Prostate gland (tissue), 2 donors: Measurements from ENCODE around the gene PSMD7. TPM values are rescaled to one million over a fixed set of nuclear protein-coding genes. Genes with fewer than 3 reads are reported as not detected.

Experiments
- DNase-seq: peaks from one replicate; pipeline ENCODE4 v3.0.0-alpha.2; 2019; ENCODE audit warnings: low spot score
- H3K27ac ChIP-seq, 2 donors: fragments of 200-600 bp; sonication (generic); 2 replicates each; pipeline ENCODE4 v1.5.1; 2017 to 2019
- H3K27me3 ChIP-seq: fragments of 200-600 bp; sonication (generic); replicated peaks from 2 replicates; pipeline ENCODE4 v1.5.1; 2019; ENCODE audit not compliant: insufficient read depth
- H3K36me3 ChIP-seq, 2 donors: fragments of 200-600 bp; sonication (generic); 1 replicate in 1 of 2; 2 replicates in 1 of 2; pipeline versions ENCODE4 v1.5.1 to v1.8.1; 2017 to 2019
- H3K4me1 ChIP-seq: fragments of 200-600 bp; sonication (generic); replicated peaks from 2 replicates; pipeline ENCODE4 v1.5.1; 2019
- H3K4me3 ChIP-seq, 2 donors: fragments of 200-600 bp; sonication (generic); 2 replicates each; pipeline ENCODE4 v1.5.1; 2017 to 2019
- H3K9me3 ChIP-seq: fragments of 200-600 bp; sonication (generic); 2 replicates; pipeline ENCODE4 v1.5.1; 2017
- POLR2A ChIP-seq: fragments of 450-650 bp; IDR thresholded peaks from one replicate; pipeline ENCODE4 v1.6.1; 2016; ENCODE audit warnings: antibody characterized with exemption, mild to moderate bottlenecking
- POLR2AphosphoS5 ChIP-seq: sonication (generic); formaldehyde crosslinking; IDR thresholded peaks from one replicate; pipeline ENCODE4 v1.6.1; 2017; ENCODE audit warnings: antibody characterized with exemption
- WGBS: methylation state at CpG from one replicate; pipeline ENCODE4 v1.1.5; 2018; 5-methylcytosine and 5-hydroxymethylcytosine counted together
- intact Hi-C: fragments of 100-400 bp; cut with DNase I; formaldehyde crosslinking; loops from one replicate; pipeline ENCODE4 v1.14.2; 2022
- total RNA-seq, 2 donors: library from RNA; depleted of rRNA; stranded (reverse); fragments of >200 nt; gene quantifications; one replicate each; pipeline ENCODE4 v1.1.0, GENCODE V29; 2016
- TF ChIP-seq, protein P1 (sequence below), 4 experiments: fragments of 200-600 bp in 2 of 4; fragments of 450-650 bp in 2 of 4; sonication (generic) in 2 of 4; IDR thresholded peaks; 1 replicate in 3 of 4; 2 replicates in 1 of 4; pipeline ENCODE4 v1.5.1; 2016 to 2019; ENCODE audit warnings: antibody characterized with exemption in 4 of 4, mild to moderate bottlenecking in 2 of 4, moderate library complexity in 2 of 4

The PSMD7 gene
- 10 to 100 TPM; 54.1 to 78.0 TPM for total RNA-seq

DNA sequence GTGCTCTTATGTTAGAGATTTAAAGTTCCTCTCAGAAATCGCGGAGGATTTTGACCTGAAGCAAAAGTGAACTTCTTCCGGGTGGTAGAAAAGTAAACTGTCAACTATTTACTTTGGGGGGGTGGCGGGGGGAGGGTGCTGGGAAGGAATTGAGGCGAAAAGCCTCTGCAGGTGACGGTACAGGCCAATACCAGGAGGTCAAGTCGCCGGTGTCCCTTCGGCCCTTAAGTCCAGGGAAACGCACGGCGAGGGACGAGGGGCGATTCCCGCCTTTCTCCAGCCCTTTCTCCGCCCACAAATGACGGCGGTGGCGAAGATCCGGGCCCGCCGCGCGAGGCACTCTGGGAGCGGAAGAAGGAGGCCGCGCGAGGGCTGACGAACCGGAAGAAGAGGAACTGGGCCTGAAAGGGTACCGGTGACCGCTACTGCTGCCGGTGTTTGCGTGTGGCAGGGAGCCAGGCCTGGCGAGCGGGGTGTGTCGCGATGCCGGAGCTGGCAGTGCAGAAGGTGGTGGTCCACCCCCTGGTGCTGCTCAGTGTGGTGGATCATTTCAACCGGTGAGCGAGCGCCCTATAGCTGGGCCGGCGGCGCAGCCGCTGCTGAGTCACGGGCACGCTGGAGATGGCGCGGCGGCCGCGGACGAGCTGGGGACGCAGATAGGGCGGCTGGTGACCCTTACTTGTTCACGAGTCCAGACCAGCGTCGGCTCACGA lies at the start of gene PSMD7:
TSS of gene PSMD7 (plus strand) at position 383 of the 713 bp plus-strand sequence. CDS start at position 484, 101 bp downstream.
- under 1% methylated on average over 59 of the region's 60 CpGs for WGBS
- TF ChIP-seq POLR2AphosphoS5 (peak; percentile 98), POLR2A (peak; percentile 67)
- TF ChIP-seq, protein P1, sequence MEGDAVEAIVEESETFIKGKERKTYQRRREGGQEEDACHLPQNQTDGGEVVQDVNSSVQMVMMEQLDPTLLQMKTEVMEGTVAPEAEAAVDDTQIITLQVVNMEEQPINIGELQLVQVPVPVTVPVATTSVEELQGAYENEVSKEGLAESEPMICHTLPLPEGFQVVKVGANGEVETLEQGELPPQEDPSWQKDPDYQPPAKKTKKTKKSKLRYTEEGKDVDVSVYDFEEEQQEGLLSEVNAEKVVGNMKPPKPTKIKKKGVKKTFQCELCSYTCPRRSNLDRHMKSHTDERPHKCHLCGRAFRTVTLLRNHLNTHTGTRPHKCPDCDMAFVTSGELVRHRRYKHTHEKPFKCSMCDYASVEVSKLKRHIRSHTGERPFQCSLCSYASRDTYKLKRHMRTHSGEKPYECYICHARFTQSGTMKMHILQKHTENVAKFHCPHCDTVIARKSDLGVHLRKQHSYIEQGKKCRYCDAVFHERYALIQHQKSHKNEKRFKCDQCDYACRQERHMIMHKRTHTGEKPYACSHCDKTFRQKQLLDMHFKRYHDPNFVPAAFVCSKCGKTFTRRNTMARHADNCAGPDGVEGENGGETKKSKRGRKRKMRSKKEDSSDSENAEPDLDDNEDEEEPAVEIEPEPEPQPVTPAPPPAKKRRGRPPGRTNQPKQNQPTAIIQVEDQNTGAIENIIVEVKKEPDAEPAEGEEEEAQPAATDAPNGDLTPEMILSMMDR (IDR thresholded peaks at IDR 0.05) = peak in 1 of 4 experiments; percentile 9
- no peaks in the 10 kb centered on the region for H3K27me3 ChIP-seq
- DNase-seq = peak; percentile 85
- no peaks in the 10 kb centered on the region for H3K9me3 ChIP-seq
- peak within 1 kb of the TSS; percentile 78 to 91 for H3K4me3 ChIP-seq
- intact Hi-C loops = no loop called here
- H3K27ac ChIP-seq = peak within 1 kb of the TSS; percentile 95 to 96
- no peaks in the 10 kb centered on the region for H3K36me3 ChIP-seq
- peaks cover 12% of the 10 kb centered on the region for H3K4me1 ChIP-seq

DNA sequence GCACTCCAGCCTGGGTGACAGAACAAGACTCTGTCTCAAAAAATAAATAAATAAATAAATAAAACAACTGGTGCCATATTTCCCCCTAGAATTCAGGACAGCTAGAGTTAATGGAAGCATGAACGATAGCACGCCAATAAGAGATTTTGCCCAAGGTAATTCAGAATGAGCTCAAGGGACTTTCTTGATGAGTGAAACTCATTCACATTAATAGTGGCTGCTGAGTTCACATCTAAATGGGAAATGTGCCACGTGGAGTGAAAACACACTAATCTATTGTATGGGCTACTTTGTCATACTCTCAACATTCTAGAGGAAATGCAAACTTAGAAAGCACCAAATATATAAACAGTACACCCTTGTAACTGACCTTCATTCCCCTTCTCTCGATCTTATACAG lies 47.4 kb upstream of the PSMD7 start:
- Histone ChIP-seq H3K27me3 (no peaks in the 10 kb centered on the region), H3K4me1 (no peaks in the 10 kb centered on the region), H3K9me3 (no peaks in the 10 kb centered on the region), H3K36me3 (no peaks in the 10 kb centered on the region), H3K4me3 (no peak overlapping the region), H3K27ac (no peak overlapping the region)
- no peak for TF ChIP-seq POLR2AphosphoS5
- TF ChIP-seq, protein P1 (IDR thresholded peaks at IDR 0.05) = no peak
- TF ChIP-seq POLR2A = no peak
- intact Hi-C loops = no loop called here
- DNase-seq = no peak
- 65% methylated on average over 4 of the region's 4 CpGs for WGBS

DNA sequence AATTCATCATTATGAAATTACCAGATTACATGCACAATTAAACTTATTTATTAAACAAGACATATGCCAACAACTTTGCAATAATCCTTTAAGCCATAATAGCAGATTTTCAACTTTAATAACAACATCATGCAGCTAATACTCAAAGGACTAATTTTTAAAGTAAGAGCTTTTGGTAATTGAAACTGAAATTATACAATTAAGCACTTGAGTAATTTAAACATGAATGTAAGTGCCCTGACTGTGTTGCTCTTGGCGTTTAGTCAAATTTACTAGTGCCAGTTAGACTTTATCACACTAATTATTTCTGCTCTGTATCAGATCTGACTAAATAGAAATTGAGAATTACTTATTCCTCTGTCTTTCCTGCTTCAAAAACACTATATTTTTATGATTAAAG lies 46.8 kb upstream of the PSMD7 start:
- Histone ChIP-seq H3K4me1 (no peaks in the 10 kb centered on the region), H3K4me3 (no peak overlapping the region), H3K36me3 (no peaks in the 10 kb centered on the region), H3K27me3 (no peaks in the 10 kb centered on the region), H3K27ac (no peak overlapping the region), H3K9me3 (no peaks in the 10 kb centered on the region)
- TF ChIP-seq POLR2AphosphoS5 (no peak), POLR2A (no peak)
- TF ChIP-seq, protein P1 (IDR thresholded peaks at IDR 0.05) = no peak
- no peak for DNase-seq
- intact Hi-C loops = no loop called here
- 44% methylated on average over 1 of the region's 1 CpG for WGBS

DNA sequence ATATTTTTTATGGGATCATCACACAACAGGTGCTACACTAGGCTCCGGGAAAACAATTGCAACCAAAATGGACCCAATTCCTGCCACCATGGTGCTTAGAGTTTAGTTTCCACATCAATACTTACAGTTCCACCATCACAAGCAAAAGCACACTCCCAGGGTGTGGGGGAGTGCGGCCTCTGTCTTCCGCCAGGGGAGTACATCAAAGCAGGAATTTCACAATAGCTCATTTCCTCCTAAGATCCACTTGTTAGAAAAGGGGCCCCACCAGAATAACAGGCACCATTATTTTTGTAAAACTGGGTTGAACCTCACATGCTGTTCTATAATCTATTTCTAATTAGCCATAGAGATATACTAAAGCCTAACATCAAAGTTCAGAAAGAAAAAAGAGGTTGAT lies 44.3 kb upstream of the PSMD7 start:
- no peak overlapping the region for H3K27ac ChIP-seq
- no peak overlapping the region for H3K4me3 ChIP-seq
- H3K36me3 ChIP-seq = no peaks in the 10 kb centered on the region
- intact Hi-C loops = no loop called here
- no peak for DNase-seq
- TF ChIP-seq POLR2A (no peak), POLR2AphosphoS5 (no peak)
- TF ChIP-seq, protein P1 (IDR thresholded peaks at IDR 0.05) = no peak
- H3K27me3 ChIP-seq = no peaks in the 10 kb centered on the region
- no peaks in the 10 kb centered on the region for H3K4me1 ChIP-seq
- 77% methylated on average over 3 of the region's 3 CpGs for WGBS
- no peaks in the 10 kb centered on the region for H3K9me3 ChIP-seq
